ENCODE results near the gene ETV3L.
"Not testable (repeated sequence)": the region's sequence is repeated elsewhere in the genome, so short reads cannot be mapped to it uniquely, and the experiment has no call there.

ETV3L gene

DNA sequence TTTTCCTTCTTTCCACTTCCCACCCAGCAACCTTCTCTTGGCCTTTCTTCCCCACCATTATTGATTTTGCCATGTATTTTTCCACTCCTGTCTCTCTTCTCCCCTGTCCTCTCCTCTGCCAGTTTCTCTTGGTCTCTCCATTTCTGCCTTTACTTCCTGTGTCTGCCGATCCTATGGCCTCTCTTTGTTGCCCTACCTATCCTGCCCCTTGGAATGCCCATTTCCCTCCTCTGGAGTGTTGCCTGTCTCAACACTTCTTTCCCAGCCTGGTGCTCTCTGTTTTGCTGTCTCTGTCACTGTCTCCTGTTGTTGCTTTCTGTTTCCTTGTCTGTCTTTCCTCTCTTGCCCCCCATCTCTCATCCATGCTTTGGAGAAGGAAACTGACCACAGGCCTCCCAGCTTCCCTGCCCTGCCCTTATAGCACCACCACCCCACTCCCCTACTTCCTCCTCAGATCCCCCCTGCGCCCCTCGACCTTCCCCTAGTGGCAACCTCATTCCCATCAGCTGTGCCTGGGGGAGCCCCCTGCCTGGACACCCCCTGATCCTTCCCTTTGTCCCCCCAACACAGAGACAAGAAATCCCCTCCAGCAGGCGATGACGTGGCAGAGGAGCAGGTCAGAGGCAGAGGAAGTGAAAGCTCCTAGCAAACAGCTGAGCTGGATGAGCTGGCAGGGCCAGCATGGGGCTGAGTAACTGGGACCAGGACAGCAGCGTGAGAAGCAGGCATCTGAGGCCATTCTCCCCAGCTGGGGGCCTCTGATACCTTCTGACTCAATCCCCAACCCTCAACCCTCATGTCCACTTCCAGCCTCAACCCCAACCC lies 6.6 kb upstream of the ETV3L start:
- peak; percentile 31 for DNase-seq (ENCODE audit: low spot score)
- H3K9me3 Mint-ChIP-seq: no peaks in the 10 kb centered on the region
- peak overlapping the region; percentile 49 for H3K27ac Mint-ChIP-seq
- H3K4me1 Mint-ChIP-seq (ENCODE audit: low read depth): peaks cover 10% of the 10 kb centered on the region
- H3K4me3 Mint-ChIP-seq: no peak overlapping the region
- peaks cover 53% of the 10 kb centered on the region for H3K27me3 Mint-ChIP-seq (ENCODE audit: low read depth)
- no peaks in the 10 kb centered on the region for H3K36me3 Mint-ChIP-seq (ENCODE audit: low read depth)

DNA sequence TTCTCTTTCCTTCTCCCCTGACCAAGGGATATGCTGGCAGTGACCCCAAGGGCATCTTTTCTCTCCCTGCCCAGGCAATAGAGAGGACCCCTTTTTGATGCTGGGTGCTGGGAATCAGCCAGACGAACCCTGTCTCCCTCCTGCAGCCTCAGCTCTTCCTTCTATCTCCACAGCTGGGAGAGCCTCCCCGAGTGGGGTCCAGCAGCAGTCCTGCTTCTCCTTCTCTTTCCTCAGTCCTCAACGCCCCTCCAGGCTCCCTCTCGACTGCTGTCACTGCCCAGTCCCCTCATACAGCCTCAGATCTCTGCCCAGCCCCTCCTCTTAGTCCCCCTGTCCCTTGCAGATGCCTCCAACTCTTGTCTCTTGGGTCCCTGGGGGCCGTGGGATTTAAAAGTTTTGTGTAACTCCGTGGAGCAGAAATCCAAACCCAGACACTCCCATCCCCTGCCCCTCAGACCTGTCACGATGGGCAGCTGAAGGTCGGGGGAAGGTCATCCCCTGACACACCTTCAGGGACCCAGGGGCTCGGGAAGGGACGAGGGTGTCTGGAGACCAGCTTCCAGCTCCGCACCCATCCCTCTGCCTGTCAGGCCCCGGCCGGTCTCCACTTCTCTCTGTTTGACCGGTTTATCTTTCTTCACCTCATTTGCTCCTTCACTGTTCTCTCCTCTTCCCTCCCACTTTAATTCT lies 5.8 kb upstream of the ETV3L start:
- Mint-ChIP-seq H3K4me1 (ENCODE audit: low read depth) (peaks cover 10% of the 10 kb centered on the region), H3K4me3 (no peak overlapping the region), H3K36me3 (ENCODE audit: low read depth) (no peaks in the 10 kb centered on the region), H3K27me3 (ENCODE audit: low read depth) (peaks cover 53% of the 10 kb centered on the region), H3K9me3 (no peaks in the 10 kb centered on the region), H3K27ac (peak overlapping the region; percentile 49)
- no peak for DNase-seq (ENCODE audit: low spot score)

DNA sequence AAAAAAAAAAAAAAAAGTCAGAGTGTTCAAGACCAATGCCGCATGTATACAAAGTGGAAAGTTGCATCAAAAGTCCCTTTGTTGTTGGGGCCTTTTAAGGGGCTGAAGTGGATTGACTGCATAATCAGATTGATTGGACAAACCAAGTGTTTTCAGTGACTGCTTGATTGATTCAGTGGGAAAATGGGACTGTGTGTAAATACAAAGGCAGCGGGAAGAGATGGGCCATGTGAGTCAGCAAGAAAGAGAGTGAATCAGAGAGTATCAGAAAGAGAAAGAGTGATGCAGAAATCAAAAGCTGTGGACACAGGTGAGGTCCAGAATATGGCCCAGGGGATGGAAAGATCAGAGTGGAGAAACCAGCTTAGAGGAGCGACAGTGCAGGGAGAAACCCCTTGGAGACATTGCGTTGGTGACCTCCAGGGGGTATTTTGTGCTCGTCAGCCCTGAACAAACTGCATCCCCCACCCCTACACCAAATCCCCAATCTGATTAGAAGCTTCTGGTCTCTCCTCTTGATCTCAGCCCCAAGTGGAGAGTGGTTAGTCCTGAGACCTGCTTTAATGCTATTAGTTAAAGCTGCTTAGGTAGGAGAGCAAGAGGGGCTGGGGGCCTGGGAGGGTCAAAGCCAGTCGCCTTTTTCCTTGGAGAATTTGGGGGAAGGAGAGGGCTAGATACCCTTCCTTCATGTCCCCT lies 5.1 kb upstream of the ETV3L start:
- Mint-ChIP-seq H3K27ac (no peak overlapping the region), H3K4me1 (ENCODE audit: low read depth) (peaks cover 10% of the 10 kb centered on the region), H3K9me3 (no peaks in the 10 kb centered on the region), H3K4me3 (no peak overlapping the region), H3K36me3 (ENCODE audit: low read depth) (no peaks in the 10 kb centered on the region), H3K27me3 (ENCODE audit: low read depth) (peaks cover 53% of the 10 kb centered on the region)
- no peak for DNase-seq (ENCODE audit: low spot score)

DNA sequence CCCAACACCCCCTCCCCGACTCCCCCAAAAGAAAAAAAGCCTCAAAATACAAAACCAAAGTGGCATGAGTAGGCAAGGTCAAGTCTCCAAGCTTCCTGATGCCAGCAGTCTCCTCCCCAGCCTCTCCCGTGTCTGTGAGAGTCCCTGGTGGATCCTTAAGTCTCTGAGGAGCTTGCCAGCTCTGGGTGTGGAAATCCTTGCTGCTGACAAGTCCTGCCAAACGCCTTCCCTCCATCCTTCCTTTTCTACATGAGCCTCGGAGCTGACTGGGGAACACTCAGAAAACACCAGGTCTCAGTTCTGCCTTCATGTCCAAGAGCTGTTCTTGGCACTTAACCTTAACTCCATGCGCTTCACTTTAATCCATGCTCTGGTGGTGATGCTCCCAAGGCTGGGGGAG lies 3.7 kb upstream of the ETV3L start:
- H3K27ac Mint-ChIP-seq: no peak overlapping the region
- peaks cover 44% of the 10 kb centered on the region for H3K27me3 Mint-ChIP-seq (ENCODE audit: low read depth)
- H3K9me3 Mint-ChIP-seq: no peaks in the 10 kb centered on the region
- DNase-seq (ENCODE audit: low spot score): no peak
- peaks cover 15% of the 10 kb centered on the region for H3K4me1 Mint-ChIP-seq (ENCODE audit: low read depth)
- H3K4me3 Mint-ChIP-seq: no peak overlapping the region
- H3K36me3 Mint-ChIP-seq (ENCODE audit: low read depth): no peaks in the 10 kb centered on the region

DNA sequence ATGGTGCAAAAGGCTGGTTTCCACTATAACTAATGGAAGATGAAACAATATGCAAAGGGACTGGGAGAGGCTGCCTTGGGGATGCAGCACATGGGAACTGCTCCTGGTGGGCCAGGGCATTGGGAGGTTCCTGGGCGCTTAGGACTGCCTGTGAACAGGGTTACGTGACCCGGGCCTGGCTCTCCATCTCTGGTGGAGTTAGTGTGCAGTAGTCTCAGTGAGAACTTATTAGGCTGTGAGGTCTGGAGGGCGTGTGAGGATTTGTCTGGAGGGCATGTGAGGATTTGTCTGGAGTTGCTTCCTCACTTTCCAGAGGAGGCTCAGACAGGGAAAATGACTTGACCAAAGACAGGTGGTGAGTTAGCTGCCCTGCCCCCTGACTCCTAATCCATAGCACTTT lies 1.5 kb upstream of the ETV3L start:
- DNase-seq (ENCODE audit: low spot score): no peak

DNA sequence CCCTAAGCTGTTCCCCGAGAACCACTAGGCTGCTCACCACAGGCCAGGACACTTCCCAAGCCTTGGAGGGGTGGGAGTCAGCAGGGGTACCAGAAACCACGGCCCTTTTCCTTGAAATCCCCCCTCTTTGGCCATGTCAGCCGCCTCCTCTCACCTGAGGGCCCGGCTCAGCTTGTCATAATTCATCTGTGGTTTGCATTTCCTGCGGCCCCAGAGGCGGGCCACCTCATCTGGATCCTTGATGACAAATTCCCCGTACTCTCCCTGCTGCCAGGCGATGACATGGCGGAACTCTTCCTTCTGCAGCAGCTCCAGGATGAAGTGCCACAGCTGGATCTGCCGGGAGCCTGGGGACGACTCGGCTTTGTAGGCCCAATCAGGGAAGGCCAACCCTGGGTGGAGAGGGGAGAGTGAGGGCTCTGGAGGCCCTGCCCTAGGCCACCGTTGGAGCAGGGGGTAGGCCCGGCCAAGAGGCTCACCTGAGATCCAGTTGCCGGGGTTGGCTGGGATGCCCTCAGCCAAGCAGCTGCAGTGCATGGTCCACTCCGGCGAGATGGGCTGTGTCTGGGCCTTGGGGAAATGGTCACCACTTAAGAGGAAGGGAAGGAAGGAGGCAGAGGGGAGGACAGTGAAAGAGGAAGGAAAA lies 498 bp downstream of the ETV3L start:
- not testable (repeated sequence) for H3K4me1 Mint-ChIP-seq (ENCODE audit: low read depth); H3K9me3 Mint-ChIP-seq; H3K4me3 Mint-ChIP-seq; H3K36me3 Mint-ChIP-seq (ENCODE audit: low read depth); DNase-seq (ENCODE audit: low spot score)
- H3K27me3 Mint-ChIP-seq (ENCODE audit: low read depth): peaks cover 14% of the 10 kb centered on the region
- peak overlapping the region; percentile 50 for H3K27ac Mint-ChIP-seq

More for the DNA sequence above, 1.5 kb upstream of the ETV3L start:
- Mint-ChIP-seq H3K4me1 (ENCODE audit: low read depth) (peaks cover 10% of the 10 kb centered on the region), H3K4me3 (no peak overlapping the region), H3K27me3 (ENCODE audit: low read depth) (peaks cover 30% of the 10 kb centered on the region), H3K36me3 (ENCODE audit: low read depth) (no peaks in the 10 kb centered on the region), H3K27ac (no peak overlapping the region), H3K9me3 (no peaks in the 10 kb centered on the region)

DNA sequence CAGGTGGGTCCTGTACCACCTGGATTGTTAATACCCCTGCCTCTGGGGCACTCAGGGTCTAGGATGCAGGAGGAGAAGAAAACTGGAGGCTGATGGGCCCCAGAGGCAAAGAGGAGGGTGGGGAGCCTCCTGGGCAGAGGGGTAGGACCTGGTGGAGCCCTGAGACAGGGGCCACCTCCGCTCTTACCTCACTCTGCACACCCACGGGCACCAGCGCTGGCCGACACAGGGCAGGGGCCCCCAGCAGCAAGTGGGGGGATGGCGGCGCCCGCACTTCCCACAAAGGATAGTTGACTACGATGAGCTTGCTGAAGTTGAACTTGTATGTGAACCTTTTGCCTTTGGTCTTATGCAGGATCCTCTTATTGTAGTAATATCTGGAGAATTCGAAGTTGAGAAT lies 1.1 kb downstream of the ETV3L start:
- H3K36me3 Mint-ChIP-seq (ENCODE audit: low read depth): no peaks in the 10 kb centered on the region
- H3K9me3 Mint-ChIP-seq: no peaks in the 10 kb centered on the region
- no peak for DNase-seq (ENCODE audit: low spot score)
- H3K27ac Mint-ChIP-seq: no peak overlapping the region
- H3K4me1 Mint-ChIP-seq (ENCODE audit: low read depth): peaks cover 5% of the 10 kb centered on the region
- no peak overlapping the region for H3K4me3 Mint-ChIP-seq
- peaks cover 10% of the 10 kb centered on the region for H3K27me3 Mint-ChIP-seq (ENCODE audit: low read depth)

DNA sequence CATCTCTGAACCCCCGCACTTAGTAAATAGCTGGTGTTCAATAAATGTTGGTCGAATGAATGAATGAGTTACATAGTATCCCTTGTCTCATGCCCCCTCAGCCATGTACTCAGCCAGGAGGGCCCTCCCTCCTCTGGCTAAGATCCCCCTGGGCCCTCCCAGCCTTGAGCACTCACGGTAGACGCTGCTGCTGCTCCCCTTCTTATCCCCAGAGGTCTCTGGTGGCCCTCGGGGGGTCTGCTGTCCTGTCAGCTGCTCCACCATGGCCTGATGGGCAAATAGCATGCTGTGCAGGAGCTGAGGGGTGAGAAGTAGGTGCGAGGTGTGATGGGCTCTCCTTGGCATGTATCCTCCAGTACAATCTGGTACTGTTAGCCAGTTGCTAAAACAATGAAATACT lies 1.9 kb downstream of the ETV3L start:
- Mint-ChIP-seq H3K27ac (no peak overlapping the region), H3K9me3 (no peaks in the 10 kb centered on the region)

DNA sequence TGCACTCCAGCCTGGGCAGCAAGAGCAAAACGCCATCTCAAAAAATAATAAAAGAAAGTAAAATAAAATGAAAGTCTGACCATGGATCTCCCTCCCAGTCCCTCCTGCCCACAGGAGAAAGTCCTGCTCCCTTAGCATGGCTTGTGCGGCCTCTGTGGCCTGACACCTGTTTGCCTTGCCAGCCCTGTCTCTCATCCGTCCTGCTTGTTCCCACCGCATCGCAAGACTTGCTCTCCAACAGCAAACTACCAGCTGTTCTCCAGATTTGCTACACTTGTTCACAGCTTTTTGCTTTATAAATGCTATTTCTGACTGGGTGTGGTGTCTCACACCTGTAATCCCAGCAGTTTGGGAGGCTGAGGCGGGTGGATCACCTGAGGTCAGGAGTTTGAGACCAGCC lies 2.7 kb downstream of the ETV3L start:
- Mint-ChIP-seq H3K4me3 (no peak overlapping the region), H3K27ac (no peak overlapping the region), H3K27me3 (ENCODE audit: low read depth) (no peaks in the 10 kb centered on the region), H3K9me3 (no peaks in the 10 kb centered on the region), H3K36me3 (ENCODE audit: low read depth) (no peaks in the 10 kb centered on the region), H3K4me1 (ENCODE audit: low read depth) (peaks cover 5% of the 10 kb centered on the region)
- DNase-seq (ENCODE audit: low spot score): no peak

More for the DNA sequence above, 1.9 kb downstream of the ETV3L start:
- Mint-ChIP-seq H3K4me1 (ENCODE audit: low read depth) (peaks cover 5% of the 10 kb centered on the region), H3K4me3 (no peak overlapping the region), H3K36me3 (ENCODE audit: low read depth) (no peaks in the 10 kb centered on the region), H3K27me3 (ENCODE audit: low read depth) (peaks cover 4% of the 10 kb centered on the region)
- DNase-seq (ENCODE audit: low spot score): no peak

DNA sequence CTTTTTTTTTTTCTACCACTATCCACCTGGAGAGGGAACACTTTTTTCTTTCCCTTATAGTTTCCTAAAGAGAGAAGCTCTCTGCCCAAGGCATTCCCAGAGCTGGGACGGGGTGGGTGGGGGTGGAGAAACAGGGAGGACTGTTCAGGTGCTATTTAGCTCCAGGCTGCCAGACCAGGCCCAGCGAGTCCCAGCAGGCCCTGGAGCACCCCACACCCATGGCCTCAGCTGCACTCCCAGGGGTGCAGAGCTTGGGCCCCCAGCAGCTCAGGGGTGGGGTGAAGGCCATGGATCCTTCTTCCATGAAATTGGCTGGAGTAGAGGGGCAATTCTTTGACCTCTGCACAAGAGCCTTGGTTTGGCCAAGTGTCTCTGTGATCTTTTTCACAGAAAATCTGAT lies 4.1 kb downstream of the ETV3L start:
- H3K4me1 Mint-ChIP-seq (ENCODE audit: low read depth): peaks cover 5% of the 10 kb centered on the region
- H3K9me3 Mint-ChIP-seq: no peaks in the 10 kb centered on the region
- H3K36me3 Mint-ChIP-seq (ENCODE audit: low read depth): no peaks in the 10 kb centered on the region
- no peak for DNase-seq (ENCODE audit: low spot score)
- H3K27me3 Mint-ChIP-seq (ENCODE audit: low read depth): no peaks in the 10 kb centered on the region
- H3K4me3 Mint-ChIP-seq: no peak overlapping the region
- H3K27ac Mint-ChIP-seq: no peak overlapping the region

DNA sequence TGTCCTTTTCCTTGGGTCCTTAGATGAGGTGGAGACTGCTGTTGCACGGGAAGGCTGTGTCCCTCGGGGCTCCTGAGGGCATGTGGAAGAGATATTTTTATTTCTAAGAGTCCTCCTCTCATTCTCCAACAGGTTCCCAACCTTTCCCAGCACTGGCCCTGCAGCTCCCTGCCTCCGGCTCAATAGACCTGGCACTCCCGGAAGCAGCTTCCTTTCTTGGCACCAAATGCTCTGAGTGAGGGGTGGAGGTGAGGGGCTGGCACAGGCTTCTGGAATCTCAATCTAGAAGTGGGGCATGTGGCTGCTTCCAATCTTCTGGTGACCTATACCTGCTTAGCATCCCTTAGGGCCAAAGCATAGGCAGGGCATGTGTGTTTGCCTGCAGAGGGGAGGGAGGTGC lies 4.5 kb downstream of the ETV3L start:
- Mint-ChIP-seq H3K36me3 (ENCODE audit: low read depth) (no peaks in the 10 kb centered on the region), H3K27ac (no peak overlapping the region), H3K4me1 (ENCODE audit: low read depth) (peaks cover 5% of the 10 kb centered on the region)

DNA sequence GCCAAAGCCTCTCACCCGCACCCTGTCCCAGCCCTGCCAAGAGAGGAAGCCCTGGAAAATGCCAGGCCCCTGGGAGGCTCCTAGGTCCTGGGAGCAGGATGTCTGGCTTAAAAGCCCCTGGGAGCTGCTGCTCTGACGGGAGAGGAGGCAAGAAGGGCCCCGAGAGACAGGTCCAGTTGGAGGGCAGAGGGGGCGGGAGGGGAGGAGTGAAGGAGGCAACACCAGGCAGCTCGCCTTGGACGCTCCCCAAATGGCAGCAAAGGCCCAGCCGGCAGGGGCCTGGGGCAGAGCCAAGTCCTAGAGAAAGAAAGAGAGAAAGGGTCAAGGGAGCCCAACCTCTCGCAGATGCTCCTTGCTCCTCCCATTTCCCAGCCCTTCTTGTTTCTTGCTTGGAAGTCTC lies 6.8 kb downstream of the ETV3L start:
- Mint-ChIP-seq H3K27me3 (ENCODE audit: low read depth) (peaks cover 2% of the 10 kb centered on the region), H3K27ac (no peak overlapping the region), H3K4me1 (ENCODE audit: low read depth) (no peaks in the 10 kb centered on the region), H3K36me3 (ENCODE audit: low read depth) (no peaks in the 10 kb centered on the region), H3K9me3 (no peaks in the 10 kb centered on the region), H3K4me3 (no peak overlapping the region)
- DNase-seq (ENCODE audit: low spot score): no peak

More for the DNA sequence above, 4.5 kb downstream of the ETV3L start:
- no peak overlapping the region for H3K4me3 Mint-ChIP-seq
- peaks cover under 1% of the 10 kb centered on the region for H3K27me3 Mint-ChIP-seq (ENCODE audit: low read depth)
- no peak for DNase-seq (ENCODE audit: low spot score)
- no peaks in the 10 kb centered on the region for H3K9me3 Mint-ChIP-seq

DNA sequence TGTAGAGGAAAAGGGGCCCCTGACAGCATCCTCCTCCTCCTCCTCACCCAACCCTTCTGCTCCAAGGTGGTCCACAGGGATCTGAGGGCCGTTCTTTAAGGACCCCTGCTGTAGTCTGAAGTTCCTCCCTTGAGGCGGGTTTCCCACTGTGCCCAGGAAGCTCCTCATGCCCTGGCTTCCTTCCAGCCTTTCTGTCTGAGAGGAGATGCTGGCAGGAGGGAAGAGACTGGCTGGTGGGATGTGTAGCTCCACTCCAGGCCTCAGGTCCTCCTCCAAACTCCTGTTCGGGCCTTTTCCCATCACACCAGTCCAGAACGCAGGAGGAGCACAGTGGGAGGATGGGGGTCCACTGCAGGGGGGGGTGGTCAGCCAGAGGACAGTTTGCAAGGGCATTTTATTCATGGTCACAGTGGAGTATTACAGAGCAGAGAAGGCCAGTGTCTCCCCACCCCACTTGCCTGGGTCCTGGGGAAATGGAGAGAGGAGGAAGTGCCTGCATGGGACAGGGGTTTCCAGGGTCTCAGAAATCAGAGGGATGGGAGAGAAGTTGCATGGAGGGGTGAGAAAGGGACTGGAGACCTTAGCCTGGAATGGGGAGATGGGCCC lies 7.8 kb downstream of the ETV3L start:
- Mint-ChIP-seq H3K4me1 (ENCODE audit: low read depth) (no peaks in the 10 kb centered on the region), H3K27me3 (ENCODE audit: low read depth) (peaks cover 2% of the 10 kb centered on the region), H3K9me3 (no peaks in the 10 kb centered on the region), H3K4me3 (no peak overlapping the region), H3K27ac (no peak overlapping the region), H3K36me3 (ENCODE audit: low read depth) (no peaks in the 10 kb centered on the region)
- no peak for DNase-seq (ENCODE audit: low spot score)
